Skeletal muscle tissue (tissue), 4 donors: ENCODE results near the gene SLC15A1. TPM values are rescaled to one million over a fixed set of nuclear protein-coding genes. Genes with fewer than 3 reads are reported as not detected.

Source experiments
- H3K27ac ChIP-seq: one replicate; pipeline ENCODE4 v1.7.0; 2013; ENCODE audit warnings: mild to moderate bottlenecking, low read depth, low read length, inconsistent platforms
- H3K27me3 ChIP-seq, 3 donors: one replicate each; pipeline ENCODE4 v1.7.0; 2013; ENCODE audit warnings: low read length in 3 of 3; ENCODE audit not compliant: control insufficient read depth in 3 of 3, insufficient read depth in 3 of 3
- H3K36me3 ChIP-seq, 3 donors: one replicate each; pipeline ENCODE4 v1.7.0; 2013; ENCODE audit warnings: low read length in 3 of 3; ENCODE audit not compliant: control insufficient read depth in 3 of 3, insufficient read depth in 3 of 3
- H3K4me1 ChIP-seq, 3 donors: one replicate each; pipeline ENCODE4 v1.7.0; 2013; ENCODE audit warnings: low read length in 3 of 3, mild to moderate bottlenecking in 3 of 3; ENCODE audit not compliant: control insufficient read depth in 3 of 3, insufficient read depth in 3 of 3
- H3K4me3 ChIP-seq, 3 donors: one replicate each; pipeline ENCODE4 v1.7.0; 2013; ENCODE audit warnings: low read length in 3 of 3
- H3K9ac ChIP-seq, 3 donors: one replicate each; pipeline ENCODE4 v1.7.0; 2013; ENCODE audit warnings: low read length in 3 of 3, mild to moderate bottlenecking in 3 of 3, moderate library complexity in 2 of 3, low read depth in 1 of 3
- H3K9me3 ChIP-seq, 3 donors: one replicate each; pipeline ENCODE4 v1.7.0; 2013; ENCODE audit warnings: low read length in 3 of 3; ENCODE audit not compliant: control insufficient read depth in 3 of 3
- total RNA-seq: library from RNA; depleted of rRNA; stranded (reverse); fragments of >200 nt; gene quantifications from one replicate; pipeline ENCODE4 v1.2.3, GENCODE V29; 2014
- donor health status: Osteomylitis.

The SLC15A1 gene
- total RNA-seq, 1 donor from 2014 or later: not detected

GRCh38 chr13:98719527-98720250 is 32.8 kb downstream of the SLC15A1 start:
- Histone ChIP-seq H3K9ac (no peak overlapping the region), H3K27ac (no peak overlapping the region), H3K4me1 (no peaks in the 10 kb centered on the region), H3K9me3 (peaks cover 0 to 2% (median 0%) of the 10 kb centered on the region in 3 donors), H3K36me3 (no peaks in the 10 kb centered on the region), H3K4me3 (no peak overlapping the region), H3K27me3 (no peaks in the 10 kb centered on the region)

GRCh38 chr13:98717891-98718290 is 34.6 kb downstream of the SLC15A1 start:
- Histone ChIP-seq H3K36me3 (no peaks in the 10 kb centered on the region), H3K27ac (no peak overlapping the region), H3K27me3 (no peaks in the 10 kb centered on the region), H3K9ac (no peak overlapping the region), H3K4me3 (no peak overlapping the region), H3K9me3 (no peaks in the 10 kb centered on the region), H3K4me1 (no peaks in the 10 kb centered on the region)

- Histone ChIP-seq H3K4me3 (no peak overlapping the region), H3K9ac (no peak overlapping the region), H3K27me3 (no peaks in the 10 kb centered on the region), H3K9me3 (no peaks in the 10 kb centered on the region), H3K27ac (no peak overlapping the region), H3K36me3 (no peaks in the 10 kb centered on the region), H3K4me1 (no peaks in the 10 kb centered on the region)
These were observed 35.2 kb downstream of the SLC15A1 start for GRCh38 chr13:98717256-98717655.

- Histone ChIP-seq H3K27ac (no peak overlapping the region), H3K27me3 (peaks cover 0 to 2% (median 0%) of the 10 kb centered on the region in 3 donors), H3K9me3 (no peaks in the 10 kb centered on the region), H3K4me1 (no peaks in the 10 kb centered on the region), H3K4me3 (no peak overlapping the region), H3K36me3 (no peaks in the 10 kb centered on the region), H3K9ac (no peak overlapping the region)
These were observed 42.0 kb downstream of the SLC15A1 start for GRCh38 chr13:98710521-98710920.

DNA sequence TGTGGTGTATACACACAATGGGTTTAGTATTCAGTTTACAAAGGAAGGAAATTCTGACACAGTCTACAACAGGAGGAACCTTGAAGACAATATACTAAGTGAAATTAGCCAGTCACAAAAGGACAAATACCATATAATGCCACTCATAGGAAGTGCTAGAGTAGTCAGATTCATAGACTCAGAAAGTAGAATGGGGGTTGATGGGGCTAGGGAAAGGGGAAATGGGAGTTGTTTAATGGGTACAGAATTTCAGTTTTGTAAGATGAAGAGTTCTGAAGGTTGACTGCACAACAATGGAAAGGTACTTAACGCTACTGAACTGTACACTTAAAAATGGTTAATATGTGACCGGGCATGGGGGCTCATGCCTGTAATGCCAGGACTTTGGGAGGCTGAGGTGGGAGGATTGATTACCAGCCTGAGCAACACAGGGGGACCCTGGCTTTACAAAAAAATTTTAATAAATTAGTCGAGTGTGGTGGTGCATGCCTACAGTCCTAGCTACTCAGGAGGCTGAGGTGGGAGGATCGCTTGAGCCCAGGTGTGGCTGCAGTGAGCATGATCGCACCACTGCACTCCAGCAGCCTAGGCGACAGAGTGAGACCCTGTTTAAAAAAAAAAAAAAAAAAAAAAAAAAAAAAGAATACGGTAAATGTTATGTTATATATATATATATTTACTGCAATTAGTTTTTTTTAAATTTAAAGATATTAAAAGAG is 45.0 kb downstream of the SLC15A1 start:
- peaks cover 0 to 2% (median 0%) of the 10 kb centered on the region in 3 donors for H3K27me3 ChIP-seq
- H3K9ac ChIP-seq: no peak overlapping the region
- H3K4me3 ChIP-seq: no peak overlapping the region
- H3K36me3 ChIP-seq: no peaks in the 10 kb centered on the region
- H3K9me3 ChIP-seq: no peaks in the 10 kb centered on the region
- no peaks in the 10 kb centered on the region for H3K4me1 ChIP-seq
- no peak overlapping the region for H3K27ac ChIP-seq

- Histone ChIP-seq H3K4me1 (no peaks in the 10 kb centered on the region), H3K27me3 (peaks cover 0 to 2% (median 0%) of the 10 kb centered on the region in 3 donors), H3K4me3 (no peak overlapping the region), H3K9ac (no peak overlapping the region), H3K9me3 (no peaks in the 10 kb centered on the region), H3K36me3 (no peaks in the 10 kb centered on the region), H3K27ac (no peak overlapping the region)
These were observed 45.9 kb downstream of the SLC15A1 start for GRCh38 chr13:98706446-98707110.

DNA sequence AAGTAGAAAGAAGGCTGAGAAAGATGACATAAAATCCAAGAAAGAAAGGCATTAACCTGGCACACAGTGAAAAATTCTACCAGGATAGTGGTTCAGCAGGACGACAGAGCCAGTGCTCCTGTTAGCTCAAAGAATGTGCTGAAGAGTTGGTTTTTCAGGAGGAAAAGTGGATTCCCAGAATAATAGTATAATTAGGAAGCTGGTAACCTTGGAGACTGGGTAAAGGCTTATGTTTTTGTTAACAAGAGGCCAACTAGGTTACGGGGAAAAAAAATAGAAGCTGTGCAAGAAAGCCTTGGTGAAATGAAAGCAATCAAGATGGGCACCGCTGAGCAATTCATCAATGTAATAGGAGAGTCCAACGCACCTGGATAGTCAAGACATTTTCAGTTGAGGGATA is 54.7 kb downstream of the SLC15A1 start:
- H3K27ac ChIP-seq: no peak overlapping the region
- H3K27me3 ChIP-seq: peaks cover 0 to 5% (median 0%) of the 10 kb centered on the region in 3 donors
- no peak overlapping the region for H3K9ac ChIP-seq

DNA sequence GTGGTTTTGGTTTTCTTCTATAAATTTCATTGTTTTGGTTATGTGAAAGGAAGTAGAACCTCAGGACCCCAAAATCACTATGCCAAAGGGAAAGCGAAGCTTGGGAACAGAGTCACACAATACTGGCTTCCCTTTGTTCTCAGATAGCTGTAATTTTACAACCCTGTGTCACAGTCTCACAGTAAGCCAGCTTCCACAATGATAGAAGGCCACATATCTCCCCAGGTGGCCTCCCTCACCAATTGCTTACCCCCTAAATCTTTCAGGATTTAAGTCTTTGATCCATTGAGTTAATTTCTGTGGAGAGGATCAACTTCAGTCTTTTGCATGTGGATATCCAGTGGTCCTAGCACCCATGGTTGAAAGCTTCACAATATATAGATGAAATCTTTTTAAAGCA is 58.7 kb downstream of the SLC15A1 start:
- Histone ChIP-seq H3K27ac (no peak overlapping the region), H3K4me1 (no peaks in the 10 kb centered on the region), H3K27me3 (peaks cover 0 to 5% (median 0%) of the 10 kb centered on the region in 3 donors), H3K4me3 (no peak overlapping the region), H3K9ac (no peak overlapping the region), H3K36me3 (no peaks in the 10 kb centered on the region), H3K9me3 (no peaks in the 10 kb centered on the region)

More for the DNA sequence above, 54.7 kb downstream of the SLC15A1 start:
- no peaks in the 10 kb centered on the region for H3K9me3 ChIP-seq
- no peaks in the 10 kb centered on the region for H3K4me1 ChIP-seq
- no peaks in the 10 kb centered on the region for H3K36me3 ChIP-seq
- no peak overlapping the region for H3K4me3 ChIP-seq

GRCh38 chr13:98691360-98691759 is 61.1 kb downstream of the SLC15A1 start:
- no peaks in the 10 kb centered on the region for H3K9me3 ChIP-seq
- no peaks in the 10 kb centered on the region for H3K4me1 ChIP-seq
- no peak overlapping the region for H3K27ac ChIP-seq
- no peaks in the 10 kb centered on the region for H3K36me3 ChIP-seq
- no peak overlapping the region for H3K9ac ChIP-seq
- H3K27me3 ChIP-seq: peaks cover 0 to 1% (median 0%) of the 10 kb centered on the region in 3 donors
- H3K4me3 ChIP-seq: no peak overlapping the region
